GM12874 (cell line): ENCODE measurements around the gene SRRM5.

ENCODE experiments used
- CTCF ChIP-seq: IDR thresholded peaks from 2 replicates; pipeline ENCODE4 v1.5.1; 2011; ENCODE audit warnings: low read depth, mild to moderate bottlenecking, control low read depth, low read length, moderate library complexity; ENCODE audit not compliant: insufficient read depth

SRRM5 gene

GRCh38 chr19:43570174-43570791 is 41.6 kb upstream of the SRRM5 start:
- TF ChIP-seq CTCF, result no peak

GRCh38 chr19:43572171-43572588 is 39.7 kb upstream of the SRRM5 start:
- no peak for TF ChIP-seq CTCF

GRCh38 chr19:43574424-43575155 is 37.3 kb upstream of the SRRM5 start:
- no peak for TF ChIP-seq CTCF

- no peak for TF ChIP-seq CTCF
These were observed 36.5 kb upstream of the SRRM5 start, which contains the start of the genes PINLYP and XRCC1 for GRCh38 chr19:43575156-43575950. PINLYP (plus strand) TSS chr19:43575801; CDS start chr19:43577192, 1,391 bp downstream. XRCC1 (minus strand) TSS chr19:43575527; CDS start chr19:43575458, 69 bp downstream.

GRCh38 chr19:43575955-43576878 is 35.7 kb upstream of the SRRM5 start:
- TF ChIP-seq CTCF, result no peak

- no peak for TF ChIP-seq CTCF
These were observed 33.1 kb upstream of the SRRM5 start for GRCh38 chr19:43578787-43579186.
